Measurements from ENCODE around the gene MT2A. TPM values are rescaled to one million over a fixed set of nuclear protein-coding genes. Genes with fewer than 3 reads are reported as not detected.

Gene MT2A
- total RNA-seq, 3 donors from 2014 or later (not counting 1 experiment from before 2014, with no cell fraction given) = 33.0 to 81.5 (median 70.6) TPM

DNA sequence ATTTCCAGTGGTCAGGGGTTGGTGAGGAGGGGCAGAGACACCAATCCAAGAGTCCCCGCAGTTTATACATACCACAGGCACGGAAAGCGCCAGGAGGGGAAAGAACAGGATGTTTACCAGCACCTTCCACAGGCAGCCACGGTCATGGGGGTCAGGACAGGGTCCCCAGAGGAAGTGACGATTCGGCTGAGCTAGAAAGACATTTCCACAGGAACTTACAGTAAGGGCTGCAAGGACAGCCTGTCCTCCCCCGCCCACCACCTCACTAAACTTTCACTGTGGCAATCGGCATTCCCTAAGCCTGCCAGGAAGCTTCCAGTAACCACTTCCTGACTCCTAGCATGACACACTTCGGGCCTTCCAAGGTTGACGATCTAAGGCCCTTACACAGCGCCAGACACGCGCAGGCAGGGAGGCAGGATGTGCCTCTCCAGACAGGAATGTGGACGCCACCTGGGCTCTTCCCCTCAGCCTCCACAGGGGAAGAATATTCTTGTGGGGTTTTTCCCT is 1.2 kb upstream of the MT2A start:
- DNase-seq (peak; percentile 24 to 49), ATAC-seq (peak in 1 of 3 donors; percentile 5)
- Histone ChIP-seq H3K27ac (ENCODE audit: low read length) (peak overlapping the region; percentile 65), H3K9me3 (ENCODE audit: control insufficient read depth, insufficient read depth, low read length) (no peaks in the 10 kb centered on the region), H3K36me3 (ENCODE audit: control insufficient read depth, insufficient read depth, low read length) (no peaks in the 10 kb centered on the region), H3K4me1 (ENCODE audit: control insufficient read depth, insufficient read depth, low read length) (peaks cover 47% of the 10 kb centered on the region), H3K27me3 (ENCODE audit: control insufficient read depth, insufficient read depth, low read length) (no peaks in the 10 kb centered on the region), H3K4me3 (ENCODE audit: low read length) (no peak overlapping the region)
- WGBS (ENCODE audit: insufficient coverage) = 66% methylated on average over 13 of the region's 14 CpGs
- peak overlapping the region; percentile 59 for H3K4me3 Mint-ChIP-seq
- no peaks in the 10 kb centered on the region for H3K9me3 Mint-ChIP-seq
- peaks cover 50 to 51% of the 10 kb centered on the region in 2 donors for H3K4me1 Mint-ChIP-seq
- H3K27me3 Mint-ChIP-seq (ENCODE audit: low read depth in 2 of 2) = peaks cover 0 to 2% of the 10 kb centered on the region in 2 donors
- peak overlapping the region; percentile 89 to 96 for H3K27ac Mint-ChIP-seq
- H3K36me3 Mint-ChIP-seq = no peaks in the 10 kb centered on the region
- intact Hi-C loops (cut with micrococcal nuclease) = no loop called here
- TF ChIP-seq, protein P1, sequence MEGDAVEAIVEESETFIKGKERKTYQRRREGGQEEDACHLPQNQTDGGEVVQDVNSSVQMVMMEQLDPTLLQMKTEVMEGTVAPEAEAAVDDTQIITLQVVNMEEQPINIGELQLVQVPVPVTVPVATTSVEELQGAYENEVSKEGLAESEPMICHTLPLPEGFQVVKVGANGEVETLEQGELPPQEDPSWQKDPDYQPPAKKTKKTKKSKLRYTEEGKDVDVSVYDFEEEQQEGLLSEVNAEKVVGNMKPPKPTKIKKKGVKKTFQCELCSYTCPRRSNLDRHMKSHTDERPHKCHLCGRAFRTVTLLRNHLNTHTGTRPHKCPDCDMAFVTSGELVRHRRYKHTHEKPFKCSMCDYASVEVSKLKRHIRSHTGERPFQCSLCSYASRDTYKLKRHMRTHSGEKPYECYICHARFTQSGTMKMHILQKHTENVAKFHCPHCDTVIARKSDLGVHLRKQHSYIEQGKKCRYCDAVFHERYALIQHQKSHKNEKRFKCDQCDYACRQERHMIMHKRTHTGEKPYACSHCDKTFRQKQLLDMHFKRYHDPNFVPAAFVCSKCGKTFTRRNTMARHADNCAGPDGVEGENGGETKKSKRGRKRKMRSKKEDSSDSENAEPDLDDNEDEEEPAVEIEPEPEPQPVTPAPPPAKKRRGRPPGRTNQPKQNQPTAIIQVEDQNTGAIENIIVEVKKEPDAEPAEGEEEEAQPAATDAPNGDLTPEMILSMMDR (IDR thresholded peaks at IDR 0.05) = no peak

DNA sequence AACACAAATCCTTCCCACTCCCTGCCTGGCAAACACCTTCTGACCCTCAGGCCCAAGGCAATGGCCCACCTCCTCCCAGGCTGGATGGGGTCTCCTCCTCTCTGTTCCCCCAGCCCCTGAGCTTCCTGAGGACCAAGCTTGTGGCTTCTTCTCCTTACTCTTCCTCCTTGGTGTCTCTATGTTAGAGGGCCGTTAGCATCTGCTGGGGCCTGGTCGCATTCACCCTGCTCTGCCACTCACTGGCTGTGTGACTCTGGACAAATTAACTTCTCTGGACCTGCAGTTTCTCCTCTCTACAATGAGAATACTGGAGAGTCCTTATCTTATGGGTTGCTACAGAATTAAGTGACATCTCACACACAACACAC is 725 bp upstream of the MT2A start:
- Histone ChIP-seq H3K4me1 (ENCODE audit: control insufficient read depth, insufficient read depth, low read length) (peaks cover 47% of the 10 kb centered on the region), H3K9me3 (ENCODE audit: control insufficient read depth, insufficient read depth, low read length) (no peaks in the 10 kb centered on the region), H3K27me3 (ENCODE audit: control insufficient read depth, insufficient read depth, low read length) (no peaks in the 10 kb centered on the region), H3K36me3 (ENCODE audit: control insufficient read depth, insufficient read depth, low read length) (no peaks in the 10 kb centered on the region), H3K4me3 (ENCODE audit: low read length) (peak overlapping the region; percentile 38), H3K27ac (ENCODE audit: low read length) (peak overlapping the region; percentile 65)
- intact Hi-C loops (cut with micrococcal nuclease) = loop anchor here (1.0 kb wide), 1 partner anchor 75 kb away; the partner anchor contains the start of gene MT1X
- Mint-ChIP-seq H3K4me3 (peak overlapping the region; percentile 95), H3K9me3 (no peaks in the 10 kb centered on the region), H3K36me3 (no peaks in the 10 kb centered on the region), H3K27me3 (ENCODE audit: low read depth in 2 of 2) (no peaks in the 10 kb centered on the region), H3K4me1 (peaks cover 50 to 51% of the 10 kb centered on the region in 2 donors), H3K27ac (peak overlapping the region; percentile 89 to 96)
- WGBS (ENCODE audit: insufficient coverage) = 79% methylated on average over 2 of the region's 2 CpGs
- TF ChIP-seq, protein P1 (IDR thresholded peaks at IDR 0.05) = no peak
- ATAC-seq (no peak), DNase-seq (no peak)

DNA sequence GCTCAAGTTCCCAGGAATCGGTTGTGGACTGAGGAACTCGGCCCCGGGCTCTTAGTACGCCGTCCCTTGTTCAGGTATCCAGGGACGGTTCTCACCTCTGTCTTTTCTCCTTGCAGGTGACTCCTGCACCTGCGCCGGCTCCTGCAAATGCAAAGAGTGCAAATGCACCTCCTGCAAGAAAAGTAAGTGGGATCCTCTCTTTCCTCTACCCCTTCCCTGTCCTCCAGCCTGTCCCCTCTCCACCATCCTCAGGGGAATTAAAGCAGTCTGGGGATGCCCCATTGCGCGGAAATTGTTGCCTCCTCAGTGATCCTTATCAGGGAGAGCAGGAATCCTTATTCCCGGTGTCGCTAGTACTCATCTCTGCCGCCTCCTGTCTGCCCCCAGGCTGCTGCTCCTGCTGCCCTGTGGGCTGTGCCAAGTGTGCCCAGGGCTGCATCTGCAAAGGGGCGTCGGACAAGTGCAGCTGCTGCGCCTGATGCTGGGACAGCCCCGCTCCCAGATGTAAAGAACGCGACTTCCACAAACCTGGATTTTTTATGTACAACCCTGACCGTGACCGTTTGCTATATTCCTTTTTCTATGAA is 585 bp downstream of the MT2A start:
- peaks cover 50 to 51% of the 10 kb centered on the region in 2 donors for H3K4me1 Mint-ChIP-seq
- Histone ChIP-seq H3K4me3 (ENCODE audit: low read length) (peak overlapping the region; percentile 59), H3K27ac (ENCODE audit: low read length) (peak overlapping the region; percentile 43), H3K9me3 (ENCODE audit: control insufficient read depth, insufficient read depth, low read length) (no peaks in the 10 kb centered on the region), H3K4me1 (ENCODE audit: control insufficient read depth, insufficient read depth, low read length) (peaks cover 47% of the 10 kb centered on the region), H3K27me3 (ENCODE audit: control insufficient read depth, insufficient read depth, low read length) (no peaks in the 10 kb centered on the region), H3K36me3 (ENCODE audit: control insufficient read depth, insufficient read depth, low read length) (no peaks in the 10 kb centered on the region)
- peak overlapping the region; percentile 89 to 96 for H3K27ac Mint-ChIP-seq
- H3K36me3 Mint-ChIP-seq = no peaks in the 10 kb centered on the region
- no peaks in the 10 kb centered on the region for H3K9me3 Mint-ChIP-seq
- intact Hi-C loops (cut with micrococcal nuclease) = loop anchor here (1.0 kb wide), 1 partner anchor 73 kb away; the partner anchor contains the start of gene MT1X
- DNase-seq = peak; percentile 18 to 37
- TF ChIP-seq, protein P1 (IDR thresholded peaks at IDR 0.05) = no peak
- ATAC-seq = no peak
- no peaks in the 10 kb centered on the region for H3K27me3 Mint-ChIP-seq (ENCODE audit: low read depth in 2 of 2)
- H3K4me3 Mint-ChIP-seq = peak overlapping the region; percentile 95
- 0% methylated on average over 21 of the region's 21 CpGs for WGBS (ENCODE audit: insufficient coverage)

Measured in natural killer cell (primary cell).